Keratinocyte (primary cell): Measurements from ENCODE around the gene LMO7.

Experiments used
- CTCF ChIP-seq, 3 experiments: IDR thresholded peaks in 1 of 3; conservative IDR thresholded peaks in 1 of 3; optimal IDR thresholded peaks in 1 of 3; 2 replicates in 2 of 3; 3 replicates in 1 of 3; pipeline versions ENCODE3 to v1.5.1; 2011; ENCODE audit warnings: low read length in 3 of 3, mild to moderate bottlenecking in 3 of 3, moderate library complexity in 2 of 3, control low read depth in 1 of 3, inconsistent platforms in 1 of 3; ENCODE audit not compliant: insufficient read depth in 2 of 3; ENCODE audit errors: extremely low read depth in 1 of 3
- EZH2 ChIP-seq: IDR thresholded peaks from one replicate; pipeline ENCODE4 v1.6.1; 2012; ENCODE audit warnings: inconsistent platforms, mild to moderate bottlenecking, low read length, moderate library complexity

GRCh38 chr13:75782985-75783384 lies 146.9 kb downstream of the LMO7 start:
- TF ChIP-seq CTCF (optimal IDR thresholded peaks at IDR 0.05 in 1 of 3, IDR thresholded peaks at IDR 0.05 in 1 of 3, conservative IDR thresholded peaks at IDR 0.05 in 1 of 3; ENCODE audit: extremely low read depth in 1 of 3, insufficient read depth in 2 of 3, low read length in 3 of 3) = no peak
- TF ChIP-seq EZH2 = no peak
